Nephron (organoid): ENCODE measurements around the gene TPK1.
"Not testable (repeated sequence)": the region's sequence is repeated elsewhere in the genome, so short reads cannot be mapped to it uniquely, and the experiment has no call there.

Experiments used
- H3K27ac Mint-ChIP-seq, 3 experiments: 2 replicates each; pipeline ENCODE4 v1.8.0; 2020; ENCODE audit warnings: mixed read lengths in 3 of 3, mild to moderate bottlenecking in 2 of 3, moderate library complexity in 1 of 3
- H3K27me3 Mint-ChIP-seq: 2 replicates; pipeline ENCODE4 v1.8.0; 2021; ENCODE audit warnings: low read depth, mild to moderate bottlenecking, moderate library complexity, mixed read lengths
- H3K36me3 Mint-ChIP-seq: 2 replicates; pipeline ENCODE4 v1.8.0; 2020; ENCODE audit warnings: low read depth, mixed read lengths
- H3K4me1 Mint-ChIP-seq: 2 replicates; pipeline ENCODE4 v1.8.0; 2020; ENCODE audit warnings: mixed read lengths
- H3K4me3 Mint-ChIP-seq, 3 experiments: 2 replicates each; pipeline ENCODE4 v1.8.0; 2020; ENCODE audit warnings: mild to moderate bottlenecking in 3 of 3, mixed read lengths in 3 of 3, moderate library complexity in 2 of 3
- H3K9me3 Mint-ChIP-seq: 2 replicates; pipeline ENCODE4 v1.8.0; 2020; ENCODE audit warnings: mixed read lengths
- TF ChIP-seq, protein P1 (sequence below), 3 experiments: fragments of 200-600 bp; sonication (generic); IDR thresholded peaks; one replicate each; pipeline ENCODE4 v1.5.0; 2021; ENCODE audit warnings: antibody characterized with exemption in 3 of 3; ENCODE audit not compliant: unreplicated experiment in 3 of 3

TPK1 gene

GRCh38 chr7:144735505-144736276 is 100.2 kb downstream of the TPK1 start:
- Mint-ChIP-seq H3K27me3 (no peaks in the 10 kb centered on the region), H3K4me1 (peaks cover 8% of the 10 kb centered on the region), H3K27ac (peak overlapping the region in 1 of 3 experiments; percentile 35), H3K36me3 (no peaks in the 10 kb centered on the region), H3K9me3 (no peaks in the 10 kb centered on the region), H3K4me3 (no peak overlapping the region)
- TF ChIP-seq, protein P1, sequence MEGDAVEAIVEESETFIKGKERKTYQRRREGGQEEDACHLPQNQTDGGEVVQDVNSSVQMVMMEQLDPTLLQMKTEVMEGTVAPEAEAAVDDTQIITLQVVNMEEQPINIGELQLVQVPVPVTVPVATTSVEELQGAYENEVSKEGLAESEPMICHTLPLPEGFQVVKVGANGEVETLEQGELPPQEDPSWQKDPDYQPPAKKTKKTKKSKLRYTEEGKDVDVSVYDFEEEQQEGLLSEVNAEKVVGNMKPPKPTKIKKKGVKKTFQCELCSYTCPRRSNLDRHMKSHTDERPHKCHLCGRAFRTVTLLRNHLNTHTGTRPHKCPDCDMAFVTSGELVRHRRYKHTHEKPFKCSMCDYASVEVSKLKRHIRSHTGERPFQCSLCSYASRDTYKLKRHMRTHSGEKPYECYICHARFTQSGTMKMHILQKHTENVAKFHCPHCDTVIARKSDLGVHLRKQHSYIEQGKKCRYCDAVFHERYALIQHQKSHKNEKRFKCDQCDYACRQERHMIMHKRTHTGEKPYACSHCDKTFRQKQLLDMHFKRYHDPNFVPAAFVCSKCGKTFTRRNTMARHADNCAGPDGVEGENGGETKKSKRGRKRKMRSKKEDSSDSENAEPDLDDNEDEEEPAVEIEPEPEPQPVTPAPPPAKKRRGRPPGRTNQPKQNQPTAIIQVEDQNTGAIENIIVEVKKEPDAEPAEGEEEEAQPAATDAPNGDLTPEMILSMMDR (IDR thresholded peaks at IDR 0.05; ENCODE audit: unreplicated experiment in 3 of 3): no peak

GRCh38 chr7:144731661-144732351 is 104.0 kb downstream of the TPK1 start:
- Mint-ChIP-seq H3K9me3 (no peaks in the 10 kb centered on the region), H3K4me1 (peaks cover 8% of the 10 kb centered on the region), H3K4me3 (no peak overlapping the region), H3K27ac (no peak overlapping the region), H3K36me3 (no peaks in the 10 kb centered on the region), H3K27me3 (no peaks in the 10 kb centered on the region)
- TF ChIP-seq, protein P1 (IDR thresholded peaks at IDR 0.05; ENCODE audit: unreplicated experiment in 3 of 3): no peak

- no peaks in the 10 kb centered on the region for H3K36me3 Mint-ChIP-seq
- no peaks in the 10 kb centered on the region for H3K4me1 Mint-ChIP-seq
- H3K4me3 Mint-ChIP-seq: no peak overlapping the region
- H3K27me3 Mint-ChIP-seq: no peaks in the 10 kb centered on the region
- TF ChIP-seq, protein P1 (IDR thresholded peaks at IDR 0.05; ENCODE audit: unreplicated experiment in 3 of 3): no peak
- no peaks in the 10 kb centered on the region for H3K9me3 Mint-ChIP-seq
- no peak overlapping the region for H3K27ac Mint-ChIP-seq
These were observed 105.6 kb downstream of the TPK1 start for GRCh38 chr7:144730224-144730623.

DNA sequence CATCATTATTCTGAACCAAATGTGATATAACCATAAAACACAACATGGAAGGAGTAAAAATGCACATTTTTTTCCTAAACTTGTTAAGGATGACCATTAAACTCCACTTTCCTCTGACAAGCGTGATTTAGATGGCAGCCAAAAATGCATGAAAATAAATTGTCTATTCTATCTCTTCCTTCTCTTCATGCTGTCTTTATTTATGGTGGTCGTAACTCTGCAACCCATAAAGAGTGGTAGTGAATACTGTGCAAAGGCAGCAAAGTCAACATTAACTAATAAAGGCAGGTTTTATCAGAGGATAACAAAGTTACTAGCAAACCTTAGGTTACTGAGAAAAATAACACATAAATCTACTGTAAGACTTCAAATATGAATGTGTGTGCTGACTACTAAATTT is 106.6 kb downstream of the TPK1 start:
- no peaks in the 10 kb centered on the region for H3K27me3 Mint-ChIP-seq
- H3K4me1 Mint-ChIP-seq: no peaks in the 10 kb centered on the region
- H3K4me3 Mint-ChIP-seq: no peak overlapping the region
- TF ChIP-seq, protein P1 (IDR thresholded peaks at IDR 0.05; ENCODE audit: unreplicated experiment in 3 of 3): no peak
- no peaks in the 10 kb centered on the region for H3K36me3 Mint-ChIP-seq
- H3K27ac Mint-ChIP-seq: peak overlapping the region in 1 of 3 experiments; percentile 68
- H3K9me3 Mint-ChIP-seq: no peaks in the 10 kb centered on the region

DNA sequence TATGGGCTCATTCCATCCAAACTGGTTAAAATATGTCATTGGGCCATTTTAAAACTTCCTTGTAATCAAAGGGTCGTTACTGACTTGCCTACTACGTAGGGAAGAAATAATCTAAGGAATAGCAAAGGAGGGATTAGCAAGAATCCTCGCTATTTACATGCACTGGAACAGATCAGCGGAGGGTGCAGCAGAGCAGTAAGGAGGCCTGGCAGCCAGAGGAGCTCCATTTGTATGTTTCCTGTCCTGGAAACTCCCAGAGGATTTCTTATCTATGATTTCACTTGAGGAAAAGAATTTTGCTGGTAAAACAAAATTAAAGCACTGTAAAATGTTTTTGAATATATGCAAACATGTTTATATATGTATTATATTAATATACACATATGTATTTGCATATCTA is 107.3 kb downstream of the TPK1 start:
- Mint-ChIP-seq H3K27me3 (no peaks in the 10 kb centered on the region), H3K4me3 (no peak overlapping the region), H3K36me3 (no peaks in the 10 kb centered on the region), H3K27ac (no peak overlapping the region), H3K9me3 (no peaks in the 10 kb centered on the region), H3K4me1 (no peaks in the 10 kb centered on the region)
- TF ChIP-seq, protein P1 (IDR thresholded peaks at IDR 0.05; ENCODE audit: unreplicated experiment in 3 of 3): no peak

DNA sequence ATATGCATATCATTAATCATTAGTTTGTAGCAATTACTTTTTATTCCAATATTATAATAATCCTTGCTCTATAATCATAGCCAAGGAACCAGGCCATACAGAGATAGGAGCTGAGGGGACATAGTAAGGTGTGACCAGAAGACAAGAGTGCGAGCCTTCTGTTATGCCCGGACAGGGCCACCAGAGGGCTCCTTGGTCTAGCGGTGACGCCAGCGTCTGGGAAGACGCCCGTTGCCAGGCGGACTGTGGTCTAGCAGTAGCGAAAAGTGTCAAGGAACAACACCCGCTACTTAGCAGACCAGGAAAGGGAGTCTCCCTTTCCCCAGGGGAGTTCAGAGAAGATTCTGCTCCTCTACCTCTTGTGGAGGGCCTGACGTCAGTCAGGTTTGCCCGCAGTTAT is 109.0 kb downstream of the TPK1 start:
- H3K27me3 Mint-ChIP-seq, H3K9me3 Mint-ChIP-seq, H3K27ac Mint-ChIP-seq, H3K36me3 Mint-ChIP-seq, H3K4me1 Mint-ChIP-seq, H3K4me3 Mint-ChIP-seq: not testable (repeated sequence)
